DOHH2 (cell line): ENCODE results near the gene KLRF1.

Source experiments
- EZH2phosphoT487 ChIP-seq: fragments of 200-600 bp; sonication (generic); IDR thresholded peaks from 2 replicates; pipeline ENCODE4 v1.6.1; 2017; ENCODE audit warnings: borderline replicate concordance, mild to moderate bottlenecking, antibody characterized with exemption, low read length, moderate library complexity, mixed read lengths
- TF ChIP-seq, protein P1 (sequence below): fragments of 200-600 bp; sonication (generic); IDR thresholded peaks from one replicate; pipeline ENCODE4 v1.5.1; 2014; ENCODE audit warnings: antibody characterized with exemption, mild to moderate bottlenecking, low read depth, low read length; ENCODE audit not compliant: poor library complexity, severe bottlenecking

DNA sequence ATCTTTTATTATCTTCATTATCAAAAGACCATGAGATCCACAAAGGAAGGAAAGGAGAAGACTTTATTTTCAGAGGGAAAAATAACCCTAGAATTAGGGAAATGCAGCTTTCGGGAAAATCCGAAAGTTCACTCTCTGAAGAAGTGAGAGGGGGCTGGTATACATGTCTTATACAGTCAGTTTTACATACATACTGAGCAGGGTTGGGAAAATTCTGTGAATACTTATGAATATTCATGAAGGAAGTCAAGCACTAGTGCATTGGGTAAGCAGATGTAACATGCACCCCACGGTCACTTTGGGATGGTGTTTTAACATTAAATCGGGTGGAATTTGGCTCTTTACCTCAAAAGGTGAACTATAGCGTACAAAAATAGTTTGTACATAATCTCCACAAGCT, 15.7 kb upstream of the KLRF1 start:
- TF ChIP-seq, protein P1, sequence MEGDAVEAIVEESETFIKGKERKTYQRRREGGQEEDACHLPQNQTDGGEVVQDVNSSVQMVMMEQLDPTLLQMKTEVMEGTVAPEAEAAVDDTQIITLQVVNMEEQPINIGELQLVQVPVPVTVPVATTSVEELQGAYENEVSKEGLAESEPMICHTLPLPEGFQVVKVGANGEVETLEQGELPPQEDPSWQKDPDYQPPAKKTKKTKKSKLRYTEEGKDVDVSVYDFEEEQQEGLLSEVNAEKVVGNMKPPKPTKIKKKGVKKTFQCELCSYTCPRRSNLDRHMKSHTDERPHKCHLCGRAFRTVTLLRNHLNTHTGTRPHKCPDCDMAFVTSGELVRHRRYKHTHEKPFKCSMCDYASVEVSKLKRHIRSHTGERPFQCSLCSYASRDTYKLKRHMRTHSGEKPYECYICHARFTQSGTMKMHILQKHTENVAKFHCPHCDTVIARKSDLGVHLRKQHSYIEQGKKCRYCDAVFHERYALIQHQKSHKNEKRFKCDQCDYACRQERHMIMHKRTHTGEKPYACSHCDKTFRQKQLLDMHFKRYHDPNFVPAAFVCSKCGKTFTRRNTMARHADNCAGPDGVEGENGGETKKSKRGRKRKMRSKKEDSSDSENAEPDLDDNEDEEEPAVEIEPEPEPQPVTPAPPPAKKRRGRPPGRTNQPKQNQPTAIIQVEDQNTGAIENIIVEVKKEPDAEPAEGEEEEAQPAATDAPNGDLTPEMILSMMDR, result no peak
- TF ChIP-seq EZH2phosphoT487, result no peak
